HG02759 (cell line): ENCODE data around the gene CD109.
A peak's percentile ranks its signal among the peaks of the same experiment; 100 is the strongest.
"Not testable (repeated sequence)": the region's sequence is repeated elsewhere in the genome, so short reads cannot be mapped to it uniquely, and the experiment has no call there.

Experiments
- ATAC-seq: cut with Tn5 transposase; IDR thresholded peaks from one replicate; pipeline ENCODE4 v1.9.1; 2021; ENCODE audit warnings: mild to moderate bottlenecking, moderate library complexity; ENCODE audit not compliant: unreplicated experiment

The CD109 gene

DNA sequence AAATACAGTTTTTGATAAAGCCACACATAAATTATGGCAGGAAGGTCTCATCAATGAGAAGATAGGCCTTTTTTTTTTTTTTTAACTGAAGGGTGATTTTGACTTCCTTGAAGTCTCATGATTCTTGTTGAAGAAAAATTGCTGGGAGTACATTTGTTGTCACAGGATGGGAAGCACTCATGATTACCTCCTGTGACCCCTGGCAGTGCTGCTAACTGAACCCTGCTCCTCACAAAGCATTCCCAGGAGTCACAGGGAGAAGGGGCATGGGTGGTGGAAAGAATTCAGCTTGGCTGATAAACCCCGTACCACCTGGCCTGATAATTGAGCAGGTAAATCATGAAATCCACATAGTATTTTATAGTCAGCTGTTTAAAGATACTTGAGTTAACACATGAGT is 86.9 kb downstream of the CD109 start:
- no peak for ATAC-seq

GRCh38 chr6:73784726-73785505 is 88.9 kb downstream of the CD109 start:
- ATAC-seq, result no peak

- ATAC-seq, result no peak
Observed at GRCh38 chr6:73790574-73790973, 94.6 kb downstream of the CD109 start.

GRCh38 chr6:73791336-73791735 is 95.3 kb downstream of the CD109 start:
- no peak for ATAC-seq

GRCh38 chr6:73792738-73793137 is 96.7 kb downstream of the CD109 start:
- no peak for ATAC-seq

DNA sequence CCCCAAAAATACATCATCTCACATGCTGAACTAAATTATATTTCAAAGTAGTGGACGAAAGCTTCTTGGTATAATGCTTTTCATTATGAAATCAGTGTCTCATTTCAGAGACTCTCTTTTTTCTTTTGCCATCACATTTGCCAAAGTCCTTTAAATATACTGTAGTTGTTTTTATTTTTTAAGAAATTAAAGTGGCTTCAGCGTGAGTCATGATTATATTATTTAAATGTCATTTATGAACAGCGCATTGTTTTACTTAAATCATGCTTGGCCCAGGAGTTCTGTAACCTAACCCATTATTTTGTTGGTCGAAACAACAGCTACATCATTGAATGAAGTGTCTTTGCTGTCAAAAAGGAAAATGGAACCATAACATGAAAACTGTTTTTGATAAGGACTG is 100.9 kb downstream of the CD109 start:
- ATAC-seq, result no peak

- no peak for ATAC-seq
Observed at GRCh38 chr6:73797861-73798260, 101.9 kb downstream of the CD109 start.

- peak; percentile 78 for ATAC-seq
Observed at GRCh38 chr6:73798592-73798991, 102.6 kb downstream of the CD109 start.

DNA sequence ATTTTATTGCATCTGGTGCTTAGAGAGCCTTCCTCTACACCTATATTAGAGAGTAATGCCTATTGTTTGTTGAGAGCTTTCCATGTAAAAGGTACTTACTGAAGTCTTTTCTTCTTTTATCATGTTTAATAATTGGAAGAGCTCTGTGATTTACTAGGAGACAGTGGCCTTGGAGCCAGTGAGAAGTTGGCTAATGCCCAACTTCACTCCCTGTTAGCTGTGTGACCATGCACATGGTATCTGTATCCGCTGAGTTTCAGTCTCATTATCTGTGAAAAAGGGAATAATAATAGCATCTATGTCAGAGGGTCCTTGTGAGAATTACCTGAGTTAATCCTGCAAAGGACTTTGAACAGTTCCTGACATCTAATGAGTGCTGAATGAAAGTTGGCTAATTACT is 105.0 kb downstream of the CD109 start:
- no peak for ATAC-seq

GRCh38 chr6:73801652-73802268 is 105.8 kb downstream of the CD109 start:
- ATAC-seq, result no peak

- ATAC-seq, result no peak
Observed at GRCh38 chr6:73802366-73802765, 106.4 kb downstream of the CD109 start.

DNA sequence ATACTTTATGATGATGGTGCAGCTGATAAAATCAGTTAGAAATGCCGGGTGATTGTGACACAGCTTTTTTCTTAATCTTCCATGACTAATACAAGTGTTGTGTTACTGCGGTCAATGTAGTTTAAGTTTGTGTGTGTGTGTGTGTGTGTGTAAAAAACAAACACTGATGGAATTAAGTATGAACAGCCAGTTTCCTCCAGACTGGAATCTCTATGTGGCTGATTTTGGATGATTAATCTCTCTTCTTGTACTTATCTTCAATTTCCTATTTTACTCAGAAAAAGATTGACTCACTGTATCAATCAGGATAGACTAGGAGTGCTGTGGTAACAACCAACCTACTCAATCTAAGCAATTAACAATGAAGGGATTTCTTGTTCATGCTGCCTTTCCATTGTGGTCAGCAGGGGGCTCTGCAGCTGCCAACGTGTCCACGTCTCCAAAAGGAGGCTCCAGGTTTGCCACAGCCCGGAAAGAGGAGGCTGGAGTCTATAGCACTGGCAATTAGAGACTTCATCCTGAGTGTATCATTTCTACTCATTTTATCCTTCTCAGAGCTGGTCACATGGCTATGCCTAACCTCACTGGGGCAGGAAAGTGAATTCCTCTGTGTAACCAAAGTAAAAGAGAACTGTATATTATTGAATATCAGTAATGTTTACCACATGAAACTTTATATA is 107.7 kb downstream of the CD109 start:
- no peak for ATAC-seq

- ATAC-seq, result not testable (repeated sequence)
Observed at GRCh38 chr6:73805221-73805620, 109.2 kb downstream of the CD109 start.

GRCh38 chr6:73805982-73806381 is 110.0 kb downstream of the CD109 start:
- not testable (repeated sequence) for ATAC-seq

DNA sequence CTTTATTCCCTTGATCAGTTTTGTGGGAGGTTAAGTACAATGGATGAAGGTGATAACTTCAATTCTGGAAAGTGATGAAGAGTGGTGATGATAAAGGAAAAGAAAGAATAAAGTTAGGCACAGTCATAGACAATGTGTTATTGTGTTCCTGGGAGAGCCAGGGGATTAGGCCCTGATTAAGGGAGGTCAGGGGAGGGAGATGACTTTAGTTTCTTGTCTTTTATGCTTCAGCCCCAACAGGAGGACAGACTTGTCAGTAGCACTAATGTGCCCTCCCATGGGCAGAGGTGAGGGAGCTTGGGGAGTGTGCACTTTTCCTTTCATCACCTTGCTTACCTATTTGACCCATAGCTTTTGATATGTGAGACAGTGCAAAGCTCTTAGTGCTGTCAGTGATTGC is 115.7 kb downstream of the CD109 start:
- no peak for ATAC-seq

DNA sequence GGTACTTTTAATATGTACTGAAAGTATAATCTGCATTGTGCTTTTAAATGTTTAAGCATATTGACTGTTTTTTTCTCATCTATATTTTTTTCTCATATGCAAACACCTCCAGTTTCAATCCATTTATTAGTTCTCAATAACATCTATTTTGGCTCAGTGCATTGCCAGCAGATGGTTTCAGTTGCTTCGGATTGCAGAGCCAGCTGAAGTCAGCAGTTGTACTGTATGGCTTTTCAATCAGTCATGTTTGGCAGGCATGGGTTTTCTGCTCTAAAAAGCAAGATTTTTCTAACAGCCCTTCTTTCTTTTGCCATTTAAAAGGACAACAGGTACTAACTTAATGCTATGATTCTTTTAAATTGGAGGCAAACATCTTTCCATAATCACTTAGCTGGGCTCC is 121.2 kb downstream of the CD109 start:
- no peak for ATAC-seq

DNA sequence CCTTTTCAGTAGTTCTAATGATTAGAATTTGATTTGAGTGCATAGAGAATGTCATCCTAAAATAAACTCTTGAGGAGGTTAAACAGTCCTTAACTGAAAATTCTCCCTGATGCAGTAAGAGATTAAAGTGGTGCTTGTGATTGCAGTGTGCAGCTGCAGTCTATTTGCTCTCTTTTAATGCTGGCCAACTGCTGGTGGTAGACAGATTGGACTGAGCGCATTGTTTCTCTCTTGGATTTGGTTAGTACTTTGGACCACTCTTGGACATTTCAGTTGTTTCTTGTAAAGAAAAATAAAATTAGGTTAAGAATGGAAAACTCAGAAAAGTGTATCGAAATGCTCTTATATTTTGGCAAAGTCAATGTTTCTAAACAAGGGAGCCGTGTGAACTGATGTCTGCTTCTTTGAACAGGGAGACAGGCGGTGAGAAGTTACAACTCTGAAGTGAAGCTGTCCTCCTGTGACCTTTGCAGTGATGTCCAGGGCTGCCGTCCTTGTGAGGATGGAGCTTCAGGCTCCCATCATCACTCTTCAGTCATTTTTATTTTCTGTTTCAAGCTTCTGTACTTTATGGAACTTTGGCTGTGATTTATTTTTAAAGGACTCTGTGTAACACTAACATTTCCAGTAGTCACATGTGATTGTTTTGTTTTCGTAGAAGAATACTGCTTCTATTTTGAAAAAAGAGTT is 127.2 kb downstream of the CD109 start:
- ATAC-seq, result no peak

DNA sequence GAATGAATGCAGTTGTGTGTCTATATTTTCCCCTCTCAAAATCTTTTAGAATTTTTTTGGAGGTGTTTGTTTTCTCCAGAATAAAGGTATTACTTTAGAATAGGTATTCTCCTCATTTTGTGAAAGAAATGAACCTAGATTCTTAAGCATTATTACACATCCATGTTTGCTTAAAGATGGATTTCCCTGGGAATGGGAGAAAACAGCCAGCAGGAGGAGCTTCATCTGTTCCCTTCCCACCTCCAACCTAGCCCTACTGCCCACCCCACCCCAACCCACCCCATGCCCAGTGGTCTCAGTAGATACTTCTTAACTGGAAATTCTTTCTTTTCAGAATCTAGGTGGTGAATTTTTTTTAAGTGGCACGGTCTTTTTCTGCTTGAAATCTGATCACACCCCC is 127.8 kb downstream of the CD109 start:
- ATAC-seq, result no peak

DNA sequence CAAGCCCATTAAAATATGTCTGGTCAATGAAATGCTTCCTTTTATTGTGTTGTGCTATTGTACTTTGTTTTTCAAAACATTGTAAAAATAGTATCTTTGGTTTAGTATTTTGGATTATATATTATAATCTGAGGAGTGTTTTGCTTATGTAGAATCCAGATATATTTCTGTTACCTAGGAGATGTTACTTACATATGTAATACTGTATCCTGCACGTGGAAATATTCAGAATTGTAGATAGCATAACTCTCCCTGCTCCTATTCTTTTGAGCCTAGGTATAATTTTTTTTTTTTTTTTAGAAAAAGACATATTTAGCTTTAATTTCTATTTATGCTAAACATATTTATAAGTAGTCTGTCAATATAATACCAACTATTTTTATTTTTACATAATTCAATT is 130.6 kb downstream of the CD109 start:
- no peak for ATAC-seq

GRCh38 chr6:73830119-73830518 is 134.1 kb downstream of the CD109 start:
- no peak for ATAC-seq

DNA sequence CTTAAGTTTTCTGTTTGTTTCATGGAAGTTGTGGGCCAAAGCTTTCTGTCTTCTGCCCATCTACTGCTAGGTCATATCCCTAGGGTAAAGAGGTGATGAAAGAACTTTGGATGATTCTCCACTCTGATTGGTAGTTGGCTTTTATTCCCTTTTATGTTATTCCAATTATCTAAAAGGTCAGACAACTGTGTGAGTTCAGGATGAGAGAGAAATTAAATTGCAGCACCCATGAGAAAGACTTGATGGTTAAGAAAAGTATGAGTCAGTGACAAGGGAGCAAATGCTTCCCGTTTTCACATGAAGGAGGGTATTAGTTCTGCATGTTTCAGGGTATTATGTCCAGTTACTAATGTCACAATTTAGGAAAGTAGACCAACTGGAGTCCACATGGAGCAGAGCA is 136.3 kb downstream of the CD109 start:
- no peak for ATAC-seq
